HG03108 (cell line): ENCODE data around the gene TSEN54.

ENCODE experiments used
- ATAC-seq: cut with Tn5 transposase; IDR thresholded peaks from one replicate; pipeline ENCODE4 v1.9.1; 2021; ENCODE audit warnings: moderate library complexity; ENCODE audit not compliant: unreplicated experiment

Gene TSEN54

DNA sequence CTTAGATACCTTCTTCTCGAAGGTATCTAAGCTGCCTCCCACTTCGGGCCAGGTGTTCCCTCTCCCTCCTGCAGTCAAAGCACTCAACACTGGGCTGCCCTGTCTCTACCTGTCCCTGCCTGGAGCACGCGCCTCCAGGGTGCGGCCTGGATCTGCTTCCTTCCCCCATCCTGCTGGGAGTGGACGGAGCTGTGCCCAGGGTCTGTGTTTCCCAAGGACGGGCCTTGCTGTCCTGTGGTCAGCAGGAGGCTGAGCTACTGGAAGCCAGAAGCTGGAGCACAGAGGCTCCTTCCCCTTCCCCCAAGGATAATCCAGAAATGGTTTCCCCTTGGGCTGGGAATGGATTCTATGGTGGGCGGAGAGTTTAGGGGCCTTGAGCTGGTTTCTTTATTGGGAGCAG is 25.9 kb downstream of the TSEN54 start:
- ATAC-seq, result no peak

DNA sequence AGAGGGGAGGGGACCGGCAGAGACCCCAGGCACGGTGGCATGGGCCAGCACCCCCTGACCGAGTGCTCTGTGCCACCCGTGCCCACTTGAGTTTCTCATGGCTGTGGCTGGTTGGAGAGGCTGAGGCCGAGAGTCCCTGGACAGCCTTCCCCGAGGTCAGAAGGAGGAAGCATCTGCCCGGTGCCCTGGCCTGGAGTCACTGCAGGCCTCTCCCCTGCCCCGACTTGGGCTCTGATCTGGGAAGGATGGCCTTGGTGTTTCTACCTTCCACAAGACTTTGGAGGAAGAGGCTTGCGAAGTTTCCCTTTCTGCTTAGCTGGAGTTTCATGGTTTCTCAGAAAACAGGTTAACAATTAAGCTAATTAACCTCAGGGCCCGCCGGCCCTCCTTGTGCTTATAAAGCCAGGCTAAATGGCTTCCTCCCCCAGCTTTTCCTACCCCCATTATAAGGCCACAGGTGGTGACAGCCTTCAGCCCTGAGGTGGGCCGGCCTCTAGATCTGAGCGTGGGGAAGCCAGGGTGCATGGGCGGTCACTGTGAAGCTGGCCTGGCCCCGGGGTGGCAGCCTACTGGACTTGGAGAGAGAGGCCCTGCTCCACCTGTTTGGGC is 26.5 kb downstream of the TSEN54 start:
- ATAC-seq, result no peak

DNA sequence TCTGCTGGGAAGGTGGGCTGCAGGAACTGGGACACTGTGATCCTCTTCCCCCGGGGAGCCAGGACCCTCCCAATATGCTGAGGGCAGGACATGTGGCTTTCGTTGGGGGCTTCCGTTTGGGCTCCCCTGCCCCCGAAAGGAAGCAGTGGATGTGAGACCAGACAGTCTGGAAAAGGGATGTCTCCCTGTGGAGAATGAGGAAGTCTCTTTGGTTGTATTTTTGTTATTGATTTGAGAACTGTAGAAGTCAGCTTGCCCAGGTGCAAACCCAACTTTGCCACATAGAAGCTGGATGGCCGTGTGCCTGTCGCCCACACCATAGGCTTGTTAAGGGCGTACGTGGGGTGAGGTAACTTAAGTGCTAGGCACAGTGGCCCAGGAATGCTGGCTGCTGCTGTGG is 27.9 kb downstream of the TSEN54 start:
- ATAC-seq, result no peak

DNA sequence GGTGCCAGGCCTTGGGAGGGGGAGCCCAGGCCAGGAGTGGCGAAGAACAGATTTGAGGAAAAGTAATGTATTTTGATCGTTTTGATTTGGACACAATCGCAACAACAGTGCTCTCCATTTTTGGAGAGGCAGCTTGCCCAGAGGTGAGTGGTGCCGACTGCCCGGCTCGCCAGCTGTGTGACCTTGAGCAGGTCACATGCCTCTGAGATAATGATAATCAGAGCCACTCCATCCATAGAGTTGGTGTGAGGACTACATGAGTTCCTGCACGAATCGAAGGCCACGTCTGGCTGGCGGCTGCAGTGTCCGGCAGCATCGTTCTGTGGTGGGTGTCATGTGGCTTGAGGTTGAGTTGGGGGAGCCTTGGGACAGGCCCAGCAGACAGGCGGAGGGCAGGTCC is 29.9 kb downstream of the TSEN54 start:
- no peak for ATAC-seq

DNA sequence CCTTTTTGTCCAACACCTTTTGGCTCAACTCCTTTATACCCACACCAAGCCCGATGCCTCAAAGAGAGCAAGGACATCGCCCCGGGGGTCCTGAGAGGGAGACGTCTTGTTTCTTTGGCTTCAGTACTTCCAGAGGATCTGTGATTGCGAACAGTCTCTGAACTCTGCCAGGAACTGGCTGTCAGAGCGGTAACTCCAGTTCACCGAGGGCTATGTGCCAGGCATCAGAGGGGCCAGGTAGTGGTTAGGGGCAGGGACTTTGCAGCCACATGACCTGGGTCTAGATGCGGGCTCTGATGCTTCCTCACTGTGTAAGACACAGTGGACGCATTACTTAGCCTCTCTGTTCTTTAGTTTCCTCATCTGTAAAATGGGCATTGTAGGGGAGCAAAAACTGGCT is 30.8 kb downstream of the TSEN54 start:
- no peak for ATAC-seq

DNA sequence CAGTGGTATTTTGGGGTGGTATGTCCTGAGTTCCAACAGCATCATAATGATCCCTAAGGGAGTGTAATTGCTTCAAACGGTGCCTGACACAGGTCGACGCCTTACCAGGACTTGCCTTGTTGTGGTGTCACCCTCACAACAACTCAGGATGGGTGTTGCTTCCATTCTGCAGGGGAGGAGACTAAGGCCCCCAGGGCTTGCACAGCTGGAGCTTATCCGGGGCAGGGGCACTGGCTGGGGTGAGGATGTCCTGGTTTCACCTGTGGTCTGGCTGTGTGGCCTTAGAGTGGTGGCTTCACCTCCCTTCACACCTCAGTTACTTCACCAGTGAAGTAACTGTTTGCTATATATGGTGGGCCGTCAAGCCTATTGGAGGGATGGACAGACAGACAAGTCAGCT is 32.5 kb downstream of the TSEN54 start:
- ATAC-seq, result no peak

DNA sequence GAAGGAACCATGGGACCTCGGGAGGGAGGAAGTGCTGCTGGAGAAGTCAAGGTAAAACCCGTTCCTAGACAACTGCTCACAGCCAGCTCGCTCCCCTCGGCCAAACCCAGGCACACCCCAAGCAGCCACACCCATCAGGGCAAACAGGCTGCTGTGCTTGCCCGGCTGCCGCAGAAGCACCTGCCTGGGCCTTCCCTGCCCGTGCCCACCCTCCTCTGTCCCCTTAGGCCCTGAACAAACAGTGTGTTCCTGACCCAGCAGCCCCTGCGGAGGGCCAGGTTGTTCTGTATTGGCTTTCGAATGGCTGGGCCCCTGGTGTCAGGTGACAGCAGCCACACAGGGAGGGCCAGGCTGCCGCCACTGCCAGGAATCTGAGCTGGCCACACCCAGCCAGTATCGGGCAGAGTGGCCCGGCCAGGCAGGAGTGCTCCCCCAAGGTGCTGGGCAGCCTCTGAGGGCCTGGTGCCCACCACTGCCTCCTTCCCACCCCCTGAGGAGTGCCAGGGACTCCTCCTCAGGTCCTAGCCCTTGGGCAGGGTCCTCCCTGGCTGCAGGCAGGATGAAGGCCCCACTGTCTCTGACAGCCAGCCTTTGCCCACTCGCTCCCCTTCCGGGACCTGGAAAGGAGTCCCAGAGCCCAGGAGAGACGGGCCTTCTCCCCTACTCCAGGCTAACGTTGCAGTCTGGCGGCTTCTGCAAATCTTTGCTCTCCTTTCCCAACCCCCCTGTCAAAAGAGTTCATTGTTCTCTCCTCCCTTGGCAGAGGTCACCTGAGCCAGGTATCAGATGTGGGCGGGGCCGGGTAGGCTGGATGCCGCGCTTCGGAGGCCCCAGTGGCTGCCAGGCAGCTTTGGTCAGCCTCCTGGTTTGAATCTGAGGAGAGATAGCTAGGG is 33.2 kb downstream of the TSEN54 start:
- no peak for ATAC-seq

DNA sequence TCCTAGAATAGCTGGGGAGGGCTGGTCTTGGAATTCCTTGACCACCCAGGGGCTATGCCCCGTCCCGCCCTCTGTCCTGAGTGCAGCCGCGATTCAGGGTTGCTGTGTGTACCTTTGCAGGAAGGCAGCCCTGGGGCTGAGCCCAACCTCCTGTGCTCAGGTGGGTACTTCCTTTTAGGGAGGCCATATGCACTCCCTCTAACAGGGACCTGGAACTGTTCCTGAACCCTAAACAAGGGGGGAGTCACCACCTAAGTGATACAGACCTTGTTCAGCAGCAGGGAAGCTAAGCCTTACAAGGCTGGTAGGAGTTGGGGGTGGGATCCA is 33.8 kb downstream of the TSEN54 start:
- ATAC-seq, result no peak

DNA sequence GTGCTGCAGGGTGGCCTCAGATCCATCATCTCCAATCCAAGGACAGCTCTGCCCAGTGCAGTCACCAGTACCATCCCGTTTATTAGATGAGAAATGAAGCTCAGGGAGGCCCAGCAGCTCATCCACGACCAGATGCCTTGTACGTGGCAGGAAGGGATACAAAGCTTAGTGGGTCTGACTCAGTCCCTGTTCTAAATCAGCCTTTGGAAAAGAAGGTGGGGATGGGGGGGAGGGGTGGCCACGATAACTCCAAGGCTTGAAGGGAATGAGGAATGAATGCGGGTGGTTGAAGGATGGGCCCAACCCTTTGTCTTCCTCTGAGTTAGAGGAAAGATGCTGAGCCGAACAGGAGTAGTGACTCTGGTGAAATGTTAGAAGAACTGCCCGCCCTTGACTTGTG is 34.9 kb downstream of the TSEN54 start:
- no peak for ATAC-seq

DNA sequence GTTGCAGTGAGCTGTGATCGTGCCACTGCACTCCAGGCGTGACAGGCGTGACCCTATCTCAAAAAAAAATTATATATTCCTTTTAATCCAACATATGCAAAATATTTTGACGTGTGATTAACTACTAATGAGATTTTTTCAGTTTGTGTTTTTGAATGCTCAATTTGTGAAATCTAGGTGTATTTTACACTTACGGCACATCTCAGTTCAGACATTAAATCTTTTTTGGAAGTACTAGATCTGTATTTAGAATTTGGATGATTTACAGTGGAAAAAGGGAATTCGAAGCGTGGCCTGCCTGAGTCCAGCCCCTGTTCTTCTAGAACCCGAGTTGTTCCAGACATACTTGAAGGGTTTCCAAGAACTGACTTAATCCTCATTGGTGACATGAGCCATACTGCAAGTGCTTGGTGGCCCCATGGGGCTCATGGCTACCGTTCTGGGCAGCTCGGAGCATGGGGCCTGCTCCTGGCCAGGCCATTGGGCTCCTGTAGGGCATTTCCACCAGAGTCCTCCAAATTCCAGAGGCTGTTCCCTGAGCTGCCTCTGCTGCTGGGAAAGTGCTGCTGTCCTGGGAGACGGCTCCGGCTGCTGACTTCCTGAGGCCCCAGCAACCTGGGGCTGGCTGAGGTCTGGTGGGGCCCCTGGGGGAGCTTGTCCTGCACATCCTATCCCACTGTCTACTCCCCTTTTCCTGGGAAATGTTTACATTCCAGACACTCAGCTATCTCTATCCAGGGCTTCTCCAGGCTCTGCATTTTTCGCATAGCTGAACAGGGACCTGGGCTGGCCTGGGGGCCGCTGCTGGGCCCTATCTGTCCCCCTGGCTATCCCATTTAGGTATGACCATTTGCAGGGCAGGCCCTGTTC is 36.3 kb downstream of the TSEN54 start:
- no peak for ATAC-seq

DNA sequence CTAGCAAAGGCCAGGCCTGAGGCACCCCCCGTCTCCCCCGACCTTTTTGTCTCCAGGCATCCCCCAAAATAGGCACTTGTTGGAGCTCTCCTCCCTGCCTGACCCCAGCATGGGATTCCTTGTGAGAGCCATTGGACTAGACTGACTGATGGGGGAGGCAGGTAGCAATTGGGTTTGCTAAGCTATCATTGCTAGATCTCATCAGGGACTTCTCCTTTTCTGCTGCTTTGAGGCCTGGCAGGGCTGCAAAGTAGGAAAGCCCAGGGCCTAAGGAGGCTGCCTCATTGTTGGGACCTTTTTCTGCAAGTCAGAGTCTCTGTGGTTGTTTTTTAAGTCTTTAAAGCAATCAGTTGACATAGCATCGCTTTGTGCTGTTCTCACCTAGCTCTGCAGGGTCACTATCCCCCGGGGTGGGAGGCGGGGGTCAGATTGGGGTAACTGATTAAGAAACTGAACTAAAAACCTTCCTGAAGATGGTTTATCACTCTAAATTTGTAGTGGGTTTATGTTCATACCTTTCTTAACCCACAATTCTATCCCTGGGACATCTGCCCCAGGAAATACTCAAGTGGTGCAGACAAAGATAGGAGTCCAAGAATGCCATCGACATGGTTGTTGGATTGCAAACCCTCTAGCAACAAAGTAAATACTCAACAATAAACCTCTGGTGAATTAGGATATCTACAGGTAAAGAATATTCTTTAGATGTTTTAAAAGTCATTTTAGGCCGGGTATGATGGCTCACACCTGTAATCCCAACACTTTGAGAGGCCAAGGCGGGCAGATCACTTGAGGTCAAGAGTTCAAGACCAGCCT is 37.2 kb downstream of the TSEN54 start:
- ATAC-seq, result no peak

DNA sequence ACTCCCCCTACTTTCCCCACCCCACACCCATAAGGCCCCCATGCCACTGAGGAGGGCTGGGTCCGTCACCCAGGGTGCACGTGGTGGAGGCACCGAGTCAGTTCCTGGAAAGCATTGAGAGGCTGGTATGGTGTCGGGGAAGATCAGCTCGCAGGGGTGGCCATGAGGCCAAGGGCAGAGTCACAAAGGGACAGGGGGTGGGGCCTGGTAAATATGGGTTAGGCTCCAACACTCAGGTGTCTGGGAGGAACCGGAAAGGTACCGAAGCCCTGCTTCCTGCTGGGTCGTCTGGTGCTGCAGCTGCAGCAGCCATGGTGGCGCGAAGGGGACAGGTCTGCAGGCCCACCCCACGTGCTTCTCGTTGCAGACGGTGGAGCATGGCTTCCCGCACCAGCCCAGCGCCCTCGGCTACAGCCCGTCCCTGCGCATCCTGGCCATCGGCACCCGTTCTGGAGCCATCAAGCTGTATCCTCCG is 39.4 kb downstream of the TSEN54 start:
- no peak for ATAC-seq

DNA sequence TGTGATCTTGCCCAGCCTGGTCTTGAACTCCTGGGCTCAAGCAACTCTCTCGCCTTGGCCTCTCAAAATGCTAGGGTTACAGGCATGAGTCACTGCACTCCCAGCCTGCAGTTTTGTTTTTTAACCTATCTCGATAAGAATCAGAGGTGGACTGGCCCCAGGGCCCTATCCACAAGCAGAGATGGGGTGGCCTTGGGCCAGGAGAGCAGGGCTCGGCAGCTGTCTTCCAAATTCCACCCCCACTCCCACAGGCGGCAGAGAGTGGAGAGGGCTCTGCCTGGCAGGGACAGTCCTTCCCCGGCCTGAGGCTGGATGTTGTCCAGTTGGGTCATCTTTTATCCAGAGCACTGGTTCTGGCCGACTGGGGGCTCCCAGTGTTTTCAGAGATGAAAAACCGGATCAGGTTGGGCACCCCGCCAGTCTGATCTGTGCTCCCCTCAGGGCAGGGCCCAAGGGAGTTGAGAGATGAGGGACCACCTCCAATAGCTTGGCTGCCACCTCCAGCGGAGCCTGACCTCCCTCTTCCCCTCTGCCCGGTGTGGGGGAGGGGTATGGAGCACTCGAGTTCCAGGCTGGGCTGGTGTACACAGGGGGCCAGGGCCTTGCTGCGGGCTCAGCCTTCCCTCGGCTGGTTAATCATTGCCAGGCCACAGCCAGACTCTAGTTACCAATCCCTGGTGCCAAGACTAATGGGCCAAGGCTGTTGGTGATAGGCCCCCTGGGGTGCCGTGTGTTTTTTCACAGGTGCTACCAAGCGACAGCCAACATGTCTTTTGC is 40.9 kb downstream of the TSEN54 start:
- ATAC-seq, result no peak

DNA sequence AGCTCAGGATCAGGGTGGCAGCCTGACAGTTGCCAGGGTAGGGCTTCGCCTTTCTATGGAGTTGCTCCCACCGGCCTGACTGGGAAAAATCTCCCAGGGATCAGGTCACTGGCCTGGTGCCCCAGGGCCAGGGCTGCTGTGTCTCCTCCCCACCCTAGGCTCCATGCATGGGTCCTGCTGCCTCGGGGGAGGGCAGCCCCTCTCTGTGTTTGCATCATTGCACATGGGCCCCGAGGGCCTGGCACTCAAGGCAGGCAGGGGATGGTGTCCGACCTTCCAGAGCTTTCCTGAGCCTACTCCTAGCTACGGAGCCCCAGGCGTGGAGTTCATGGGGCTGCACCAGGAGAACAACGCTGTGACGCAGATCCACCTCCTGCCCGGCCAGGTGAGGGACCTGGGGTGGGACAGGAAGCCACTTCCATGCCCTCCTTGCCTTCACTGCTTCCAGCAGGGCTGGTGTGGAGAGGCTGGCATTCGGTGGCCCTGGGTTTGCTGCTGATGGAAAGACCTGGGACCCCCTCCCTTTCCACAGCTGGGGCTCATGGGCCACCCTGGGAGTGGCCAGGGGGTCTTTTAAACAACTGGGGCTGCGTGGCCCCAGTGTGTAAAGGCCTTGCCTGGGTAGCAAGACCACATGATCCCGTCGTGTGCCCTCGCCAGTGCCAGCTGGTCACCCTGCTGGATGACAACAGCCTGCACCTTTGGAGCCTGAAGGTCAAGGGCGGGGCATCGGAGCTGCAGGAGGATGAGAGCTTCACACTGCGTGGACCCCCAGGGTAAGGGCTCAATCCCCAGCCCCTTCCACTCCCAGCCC is 41.7 kb downstream of the TSEN54 start:
- ATAC-seq, result no peak

DNA sequence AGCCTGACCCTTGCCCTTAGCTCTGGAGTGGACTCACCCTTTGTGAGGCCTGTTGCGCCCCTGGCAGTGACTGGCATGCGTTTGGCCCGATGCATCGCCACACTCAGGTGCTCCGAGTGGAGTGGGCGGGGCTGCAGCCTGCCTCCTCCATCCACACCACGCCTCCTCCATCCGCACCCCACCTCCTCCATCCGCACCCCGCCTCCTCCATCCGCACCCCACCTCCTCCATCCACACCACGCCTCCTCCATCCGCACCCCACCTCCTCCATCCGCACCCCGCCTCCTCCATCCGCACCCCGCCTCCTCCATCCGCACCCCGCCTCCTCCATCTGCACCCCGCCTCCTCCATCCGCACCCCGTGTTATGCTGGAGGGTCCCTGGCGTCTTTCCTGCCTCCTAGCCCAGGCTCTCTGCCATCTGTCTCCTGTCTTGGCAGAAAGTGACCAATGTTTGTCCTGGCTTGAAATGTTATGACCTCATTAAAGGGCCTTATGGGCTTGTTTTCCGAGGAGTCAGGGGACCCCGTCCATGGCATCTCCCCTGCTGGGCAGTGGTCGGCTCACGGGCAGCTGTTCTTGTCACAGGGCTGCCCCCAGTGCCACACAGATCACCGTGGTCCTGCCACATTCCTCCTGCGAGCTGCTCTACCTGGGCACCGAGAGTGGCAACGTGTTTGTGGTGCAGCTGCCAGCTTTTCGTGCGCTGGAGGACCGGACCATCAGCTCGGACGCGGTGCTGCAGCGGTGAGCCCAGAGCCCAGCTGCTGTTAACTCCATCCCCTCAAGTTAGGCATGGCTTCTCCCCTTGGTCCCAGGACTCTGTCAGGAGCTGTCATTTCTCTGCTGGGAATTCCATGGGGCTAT is 42.6 kb downstream of the TSEN54 start:
- no peak for ATAC-seq

DNA sequence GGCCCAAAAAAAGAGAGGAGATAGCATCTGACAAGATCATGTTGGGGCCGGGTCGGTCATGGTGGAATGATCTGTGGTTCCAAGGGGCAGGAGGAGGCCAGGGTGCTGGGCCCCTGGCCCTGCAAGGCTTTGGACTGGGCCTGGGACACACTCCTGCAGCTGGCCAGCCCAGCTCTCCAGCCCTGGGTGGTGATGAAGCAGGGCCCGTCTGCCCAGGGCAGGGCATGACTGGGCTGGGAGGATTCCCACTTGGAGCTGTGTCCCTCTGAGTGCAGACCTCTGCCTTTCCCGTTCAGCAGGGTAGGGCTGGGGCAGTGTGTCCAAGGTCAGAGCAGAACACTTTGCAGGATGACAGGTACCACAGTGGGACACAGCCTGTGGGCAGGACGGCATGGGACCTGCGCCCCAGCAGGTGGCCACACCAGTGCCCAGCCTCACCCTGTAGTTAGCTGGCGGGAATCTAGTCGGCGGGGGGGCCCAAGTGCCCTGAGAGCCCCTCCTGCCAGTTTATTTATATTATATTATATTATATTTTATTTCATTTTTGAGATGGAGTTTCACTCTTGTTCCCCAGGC is 43.7 kb downstream of the TSEN54 start:
- ATAC-seq, result no peak

DNA sequence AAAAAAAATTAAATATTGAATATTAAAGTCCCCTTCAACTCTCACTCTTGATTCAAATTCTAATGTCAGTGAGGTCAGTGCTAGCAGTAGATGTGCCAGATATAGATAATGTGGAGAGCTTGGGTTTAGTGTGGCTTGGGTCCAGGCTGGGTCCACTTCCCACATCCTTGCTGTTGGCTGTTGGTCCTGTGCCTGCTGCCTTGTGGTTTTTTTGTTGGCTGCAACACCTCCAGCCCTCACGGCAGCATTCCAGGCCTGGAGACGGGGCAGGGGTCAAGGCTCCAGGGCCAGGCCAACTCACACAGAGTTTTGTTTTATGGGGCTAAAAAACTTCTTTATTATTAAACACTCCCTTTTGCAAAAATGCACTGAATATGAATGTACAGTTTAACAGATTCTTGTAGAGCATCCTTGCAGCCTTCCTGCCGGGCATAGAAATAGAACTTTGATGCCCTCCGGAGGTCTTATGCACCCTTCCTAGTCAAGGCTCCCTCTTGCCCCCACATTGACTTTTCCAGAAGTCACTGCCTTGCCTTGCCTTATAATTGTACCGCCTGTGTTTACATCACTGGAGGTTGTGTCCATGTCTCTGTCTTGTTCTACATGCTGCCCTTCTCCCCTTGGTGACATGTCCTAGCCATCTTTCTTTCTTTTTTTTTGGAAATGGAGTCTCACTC is 45.7 kb downstream of the TSEN54 start:
- no peak for ATAC-seq
